HepG2 (cell line): ENCODE data around the gene CCDC192. TPM values are rescaled to one million over a fixed set of nuclear protein-coding genes. Genes with fewer than 3 reads are reported as not detected.
"Not testable (repeated sequence)": the region's sequence is repeated elsewhere in the genome, so short reads cannot be mapped to it uniquely, and the experiment has no call there.

ENCODE experiments used
- ATAC-seq: fragments of 200-7000 bp; cut with Tn5 transposase; 3 replicates; pipeline ENCODE4 v1.9.1; 2020; ENCODE audit warnings: mild to moderate bottlenecking, moderate library complexity
- BruUV-seq: library from RNA; stranded (reverse); fragments of 400-500 nt; replicated peaks from 2 replicates; lab custom pipeline; 2021; lab: Mats Ljungman, UMichigan
- CTCF ChIA-PET: fragments of 300-600 bp; formaldehyde crosslinking; extraction: SDS; loops from one replicate; lab custom pipeline; 2021; ENCODE audit warnings: low total read pairs, inconsistent platforms, low intra/inter-chr PET ratio; lab: Yijun Ruan, JAX
- POLR2A ChIA-PET: fragments of 350-600 bp; sonication (Branson Sonifier 250); formaldehyde crosslinking; loops from one replicate; lab custom pipeline; 2020; ENCODE audit warnings: antibody characterized with exemption, inconsistent platforms; lab: Yijun Ruan, JAX
- DNase-seq: peaks from one replicate; pipeline ENCODE4 v3.0.0-alpha.2; 2015; ENCODE audit warnings: low spot score
- FAIRE-seq: peaks from 3 replicates; lab custom pipeline; 2011; peaks lifted over from hg19 to GRCh38; lab: Jason Lieb, UNC
- H2AFZ ChIP-seq: one replicate; pipeline ENCODE4 v1.6.1; 2011; ENCODE audit warnings: low read length, inconsistent platforms
- H3K27ac ChIP-seq: fragments of 300-600 bp; 3 replicates; pipeline ENCODE4 v1.8.0; 2011; ENCODE audit warnings: mixed run types, mild to moderate bottlenecking, mixed read lengths, low read length, inconsistent platforms; ENCODE audit not compliant: insufficient read depth; ENCODE audit errors: extremely low read length
- H3K27me3 ChIP-seq, 2 experiments: fragments of 200-600 bp in 1 of 2; 2 replicates in 1 of 2; 3 replicates in 1 of 2; pipeline versions ENCODE4 v1.6.0 to v1.8.0; 2011; ENCODE audit warnings: low read length in 2 of 2, mild to moderate bottlenecking in 2 of 2, moderate library complexity in 2 of 2, inconsistent platforms in 1 of 2; ENCODE audit not compliant: insufficient read depth in 2 of 2, control insufficient read depth in 1 of 2
- H3K36me3 ChIP-seq, 2 experiments: fragments of 200-600 bp in 1 of 2; replicated peaks in 1 of 2; 2 replicates in 1 of 2; 3 replicates in 1 of 2; pipeline versions ENCODE4 v1.5.1 to v1.8.0; 2011; ENCODE audit warnings: low read length in 2 of 2, inconsistent platforms in 1 of 2; ENCODE audit not compliant: insufficient read depth in 2 of 2, control insufficient read depth in 1 of 2
- H3K4me1 ChIP-seq: 2 replicates; pipeline ENCODE4 v1.5.1; 2012; ENCODE audit warnings: low read length, inconsistent platforms; ENCODE audit not compliant: insufficient read depth
- H3K4me2 ChIP-seq: 2 replicates; pipeline ENCODE4 v1.6.0; 2011; ENCODE audit warnings: low read depth, low read length, inconsistent platforms
- H3K4me3 ChIP-seq, 3 experiments: fragments of 200-600 bp in 1 of 3; sonication (generic), shearing (Covaris generic) in 1 of 3; replicated peaks in 1 of 3; 2 replicates each; pipeline ENCODE4 v1.5.1; 2011 to 2016; ENCODE audit warnings: low read length in 3 of 3, inconsistent platforms in 2 of 3, low read depth in 2 of 3, mild to moderate bottlenecking in 2 of 3, control low read depth in 1 of 3, mixed read lengths in 1 of 3; ENCODE audit not compliant: insufficient read depth in 1 of 3
- H3K79me2 ChIP-seq: one replicate; pipeline ENCODE4 v1.6.1; 2011; ENCODE audit warnings: low read length, inconsistent platforms; ENCODE audit not compliant: insufficient read depth
- H3K9ac ChIP-seq: 2 replicates; pipeline ENCODE4 v1.6.0; 2011; ENCODE audit warnings: mild to moderate bottlenecking, low read depth, low read length, inconsistent platforms; ENCODE audit not compliant: insufficient read depth
- H3K9me3 ChIP-seq: 2 replicates; pipeline ENCODE4 v1.5.1; 2012; ENCODE audit warnings: mild to moderate bottlenecking, low read length
- H4K20me1 ChIP-seq: 2 replicates; pipeline ENCODE4 v1.6.0; 2011; ENCODE audit warnings: inconsistent platforms, mild to moderate bottlenecking, low read length, moderate library complexity; ENCODE audit not compliant: insufficient read depth
- GABPB1 ChIP-seq: IDR thresholded peaks from 2 replicates; pipeline ENCODE4 v1.6.1; 2016; ENCODE audit warnings: mild to moderate bottlenecking, missing genetic modification reagents, moderate library complexity, missing compliant biosample characterization
- ZNF629 ChIP-seq: sonication (generic); formaldehyde crosslinking; conservative IDR thresholded peaks from 2 replicates; pipeline ENCODE4 v1.5.0; 2020; ENCODE audit warnings: missing genetic modification reagents
- ZSCAN31 ChIP-seq: sonication (generic); formaldehyde crosslinking; IDR thresholded peaks from 2 replicates; pipeline ENCODE4 v1.5.0; 2020; ENCODE audit warnings: low read depth, mild to moderate bottlenecking, missing genetic modification reagents
- WGBS: methylation state at CpG from one replicate; pipeline ENCODE4 v1.1.6; 2017; ENCODE audit warnings: low lambda C conversion rate; 5-methylcytosine and 5-hydroxymethylcytosine counted together
- in situ Hi-C: cut with HindIII; loops from 2 replicates; pipeline ENCODE4 v1.10.0; 2017; ENCODE audit warnings: low pct_unique_long_range_greater_than_20kb; ENCODE audit not compliant: extremely low pct_ligation_motif_present
- intact Hi-C: fragments of 100-400 bp; cut with micrococcal nuclease; formaldehyde crosslinking; loops from one replicate; pipeline ENCODE4 v1.10.0; 2022; ENCODE audit not compliant: unreplicated experiment
- polyA plus RNA-seq, 8 experiments: library from polyadenylated mRNA; depleted of rRNA in 3 of 8; stranded (reverse) in 7 of 8; unstranded in 1 of 8; fragments of >200 nt; fragmentation: Illumina TruSeq in 4 of 8; extraction: Trizol in 4 of 8; gene quantifications; 2 replicates each; pipeline versions ENCODE4 v1.2.1 to v1.2.3, GENCODE V29; 2011 to 2016; ENCODE audit warnings: low read depth in 4 of 8, missing spikeins in 1 of 8, mixed read lengths in 1 of 8; ENCODE audit not compliant: insufficient read depth in 1 of 8
- total RNA-seq, 5 experiments: library from RNA; depleted of rRNA; stranded (reverse); fragments of >200 nt; fragmentation: Illumina TruSeq; extraction: Trizol; gene quantifications; 2 replicates each; pipeline ENCODE4 v1.2.3, GENCODE V29; 2016; ENCODE audit warnings: low read depth in 1 of 5
- TF ChIP-seq, protein P1 (sequence below): sonication (generic); formaldehyde crosslinking; IDR thresholded peaks from 2 replicates; pipeline ENCODE4 v1.4.0; 2020; ENCODE audit warnings: missing genetic modification reagents, borderline replicate concordance

Gene CCDC192
- total and polyA plus RNA-seq, 2 of the 13 experiments (the other 11 are each of a cell fraction or from before 2014, with no cell fraction given) = not detected

DNA sequence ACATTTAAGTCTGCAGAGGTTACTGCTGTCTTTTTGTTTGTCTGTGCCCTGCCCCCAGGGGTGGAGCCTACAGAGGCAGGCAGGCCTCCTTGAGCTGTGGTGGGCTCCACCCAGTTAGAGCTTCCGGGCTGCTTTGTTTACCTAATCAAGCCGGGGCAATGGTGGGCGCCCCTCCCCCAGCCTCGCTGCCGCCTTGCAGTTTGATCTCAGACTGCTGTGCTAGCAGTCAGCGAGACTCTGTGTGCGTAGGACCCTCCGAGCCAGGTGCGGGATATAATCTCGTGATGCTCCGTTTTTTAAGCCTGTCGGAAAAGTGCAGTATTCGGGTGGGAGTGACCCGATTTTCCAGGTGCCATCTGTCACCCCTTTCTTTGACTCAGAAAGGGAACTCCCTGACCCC lies 36.2 kb downstream of the CCDC192 start:
- BruUV-seq, ATAC-seq, CTCF ChIA-PET, H3K9me3 ChIP-seq, FAIRE-seq, H3K4me3 ChIP-seq, in situ Hi-C loops, H3K36me3 ChIP-seq, H3K27ac ChIP-seq, H3K4me1 ChIP-seq, POLR2A ChIA-PET, DNase-seq, H3K9ac ChIP-seq, H4K20me1 ChIP-seq, intact Hi-C loops, H2AFZ ChIP-seq, H3K27me3 ChIP-seq, H3K79me2 ChIP-seq: not testable (repeated sequence)
- peak; percentile 30; the same call in 1 of the 2 replicates for TF ChIP-seq GABPB1 (CRISPR knock-in tag)
- TF ChIP-seq, protein P1, sequence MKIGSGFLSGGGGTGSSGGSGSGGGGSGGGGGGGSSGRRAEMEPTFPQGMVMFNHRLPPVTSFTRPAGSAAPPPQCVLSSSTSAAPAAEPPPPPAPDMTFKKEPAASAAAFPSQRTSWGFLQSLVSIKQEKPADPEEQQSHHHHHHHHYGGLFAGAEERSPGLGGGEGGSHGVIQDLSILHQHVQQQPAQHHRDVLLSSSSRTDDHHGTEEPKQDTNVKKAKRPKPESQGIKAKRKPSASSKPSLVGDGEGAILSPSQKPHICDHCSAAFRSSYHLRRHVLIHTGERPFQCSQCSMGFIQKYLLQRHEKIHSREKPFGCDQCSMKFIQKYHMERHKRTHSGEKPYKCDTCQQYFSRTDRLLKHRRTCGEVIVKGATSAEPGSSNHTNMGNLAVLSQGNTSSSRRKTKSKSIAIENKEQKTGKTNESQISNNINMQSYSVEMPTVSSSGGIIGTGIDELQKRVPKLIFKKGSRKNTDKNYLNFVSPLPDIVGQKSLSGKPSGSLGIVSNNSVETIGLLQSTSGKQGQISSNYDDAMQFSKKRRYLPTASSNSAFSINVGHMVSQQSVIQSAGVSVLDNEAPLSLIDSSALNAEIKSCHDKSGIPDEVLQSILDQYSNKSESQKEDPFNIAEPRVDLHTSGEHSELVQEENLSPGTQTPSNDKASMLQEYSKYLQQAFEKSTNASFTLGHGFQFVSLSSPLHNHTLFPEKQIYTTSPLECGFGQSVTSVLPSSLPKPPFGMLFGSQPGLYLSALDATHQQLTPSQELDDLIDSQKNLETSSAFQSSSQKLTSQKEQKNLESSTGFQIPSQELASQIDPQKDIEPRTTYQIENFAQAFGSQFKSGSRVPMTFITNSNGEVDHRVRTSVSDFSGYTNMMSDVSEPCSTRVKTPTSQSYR (CRISPR knock-in tag) = peak; percentile 81
- WGBS = no CpG with 5 or more reads among the region's 14 CpGs
- 0 out of 2 replicates have a peak overlapping the region, but pooled peaks have one; percentile 32 for H3K4me2 ChIP-seq

DNA sequence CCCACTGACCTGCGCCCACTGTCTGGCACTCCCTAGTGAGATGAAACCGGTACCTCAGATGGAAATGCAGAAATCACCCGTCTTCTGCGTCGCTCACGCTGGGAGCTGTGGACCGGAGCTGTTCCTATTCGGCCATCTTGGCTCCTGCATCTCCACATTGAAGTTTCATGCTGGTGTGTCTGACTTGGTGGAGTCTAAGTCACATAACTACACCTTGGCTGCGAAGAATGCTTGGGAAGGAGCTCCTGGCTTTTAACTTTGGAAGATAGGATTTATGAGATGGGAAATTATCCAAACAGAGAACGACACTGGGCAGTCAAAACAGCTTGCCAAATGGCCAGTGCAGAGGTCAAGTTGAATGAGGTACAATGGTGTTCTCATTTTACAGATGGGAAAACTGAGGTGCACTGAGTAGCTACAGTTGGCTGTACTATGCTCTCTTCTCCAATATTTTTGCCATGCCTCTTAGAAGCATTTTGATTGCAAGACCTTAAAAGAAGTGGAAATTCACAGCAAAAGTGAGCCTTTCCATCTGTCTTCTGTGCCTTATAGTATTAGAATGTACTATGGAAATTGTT lies 36.7 kb downstream of the CCDC192 start:
- intact Hi-C loops = no loop called here
- no peaks in the 10 kb centered on the region for H3K36me3 ChIP-seq
- CTCF ChIA-PET = no interaction called here
- H2AFZ ChIP-seq = no peak overlapping the region
- in situ Hi-C loops = no loop called here
- peak; percentile 69; the same call in 1 of the 2 replicates for TF ChIP-seq ZNF629 (CRISPR knock-in tag)
- no peak for TF ChIP-seq ZSCAN31 (CRISPR knock-in tag)
- H3K9me3 ChIP-seq = no peaks in the 10 kb centered on the region
- FAIRE-seq = no peak
- no peak overlapping the region for H3K9ac ChIP-seq
- H3K79me2 ChIP-seq = no peaks in the 10 kb centered on the region
- 27% methylated on average over 2 of the region's 10 CpGs for WGBS
- H4K20me1 ChIP-seq = no peaks in the 10 kb centered on the region
- no peaks in the 10 kb centered on the region for H3K27me3 ChIP-seq
- BruUV-seq = no TSS peak
- DNase-seq = no peak
- no peak overlapping the region for H3K4me2 ChIP-seq
- no peak overlapping the region for H3K4me3 ChIP-seq
- POLR2A ChIA-PET = no interaction called here
- no peak for ATAC-seq
- no peak overlapping the region for H3K27ac ChIP-seq
- no peaks in the 10 kb centered on the region for H3K4me1 ChIP-seq
